Measurements from ENCODE around the gene NR4A1. TPM values are rescaled to one million over a fixed set of nuclear protein-coding genes. Genes with fewer than 3 reads are reported as not detected.

Gene NR4A1
- total RNA-seq, 1 experiment from 2014 or later, result 12.5 TPM

DNA sequence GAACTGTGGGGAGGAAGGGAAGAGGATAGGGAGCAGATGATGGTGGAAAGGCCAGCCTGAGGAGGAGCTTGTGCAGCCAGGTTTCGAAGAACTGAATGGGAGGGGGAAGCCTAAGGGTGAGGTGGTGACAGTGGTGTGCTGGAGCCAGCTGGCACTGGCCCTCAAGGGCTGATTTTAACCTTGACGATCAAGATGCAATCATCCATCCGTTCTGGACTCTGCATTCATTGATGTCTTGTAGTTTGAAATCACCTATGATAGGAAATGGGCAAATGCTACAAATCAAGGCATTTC, 15.8 kb downstream of the NR4A1 start:
- H3K4me3 ChIP-seq (ENCODE audit: low read depth, low read length, poor library complexity, severe bottlenecking), result no peak overlapping the region
- BruUV-seq (replicated peaks), result no TSS peak
- TF ChIP-seq EZH2 (IDR thresholded peaks at IDR 0.05; ENCODE audit: borderline replicate concordance, low read depth, low read length, poor library complexity, severe bottlenecking), result no peak
- TF ChIP-seq, protein P1, sequence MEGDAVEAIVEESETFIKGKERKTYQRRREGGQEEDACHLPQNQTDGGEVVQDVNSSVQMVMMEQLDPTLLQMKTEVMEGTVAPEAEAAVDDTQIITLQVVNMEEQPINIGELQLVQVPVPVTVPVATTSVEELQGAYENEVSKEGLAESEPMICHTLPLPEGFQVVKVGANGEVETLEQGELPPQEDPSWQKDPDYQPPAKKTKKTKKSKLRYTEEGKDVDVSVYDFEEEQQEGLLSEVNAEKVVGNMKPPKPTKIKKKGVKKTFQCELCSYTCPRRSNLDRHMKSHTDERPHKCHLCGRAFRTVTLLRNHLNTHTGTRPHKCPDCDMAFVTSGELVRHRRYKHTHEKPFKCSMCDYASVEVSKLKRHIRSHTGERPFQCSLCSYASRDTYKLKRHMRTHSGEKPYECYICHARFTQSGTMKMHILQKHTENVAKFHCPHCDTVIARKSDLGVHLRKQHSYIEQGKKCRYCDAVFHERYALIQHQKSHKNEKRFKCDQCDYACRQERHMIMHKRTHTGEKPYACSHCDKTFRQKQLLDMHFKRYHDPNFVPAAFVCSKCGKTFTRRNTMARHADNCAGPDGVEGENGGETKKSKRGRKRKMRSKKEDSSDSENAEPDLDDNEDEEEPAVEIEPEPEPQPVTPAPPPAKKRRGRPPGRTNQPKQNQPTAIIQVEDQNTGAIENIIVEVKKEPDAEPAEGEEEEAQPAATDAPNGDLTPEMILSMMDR (conservative IDR thresholded peaks at IDR 0.05; ENCODE audit: low read depth, low read length), result no peak
- no peaks in the 10 kb centered on the region for H3K27me3 ChIP-seq (replicated peaks; ENCODE audit: insufficient read depth, low read depth, low read length, poor library complexity)
- peaks cover 9% of the 10 kb centered on the region for H3K4me1 ChIP-seq (ENCODE audit: insufficient read depth, low read length, poor library complexity, severe bottlenecking)
- peaks cover 2% of the 10 kb centered on the region for H3K36me3 ChIP-seq (ENCODE audit: insufficient read depth, low read length, poor library complexity, severe bottlenecking)
- intact Hi-C loops (cut with micrococcal nuclease; ENCODE audit: unreplicated experiment), result no loop called here
- H3K27ac ChIP-seq (ENCODE audit: low read depth, low read length, poor library complexity, severe bottlenecking), result no peak overlapping the region
- DNase-seq (ENCODE audit: low spot score), result no peak
- no peaks in the 10 kb centered on the region for H3K9me3 ChIP-seq (ENCODE audit: low read depth, low read length, poor library complexity, severe bottlenecking)
- POLR2A ChIA-PET (ENCODE audit: low non-redundant PET), result no interaction called here
- CTCF ChIA-PET, result no interaction called here

DNA sequence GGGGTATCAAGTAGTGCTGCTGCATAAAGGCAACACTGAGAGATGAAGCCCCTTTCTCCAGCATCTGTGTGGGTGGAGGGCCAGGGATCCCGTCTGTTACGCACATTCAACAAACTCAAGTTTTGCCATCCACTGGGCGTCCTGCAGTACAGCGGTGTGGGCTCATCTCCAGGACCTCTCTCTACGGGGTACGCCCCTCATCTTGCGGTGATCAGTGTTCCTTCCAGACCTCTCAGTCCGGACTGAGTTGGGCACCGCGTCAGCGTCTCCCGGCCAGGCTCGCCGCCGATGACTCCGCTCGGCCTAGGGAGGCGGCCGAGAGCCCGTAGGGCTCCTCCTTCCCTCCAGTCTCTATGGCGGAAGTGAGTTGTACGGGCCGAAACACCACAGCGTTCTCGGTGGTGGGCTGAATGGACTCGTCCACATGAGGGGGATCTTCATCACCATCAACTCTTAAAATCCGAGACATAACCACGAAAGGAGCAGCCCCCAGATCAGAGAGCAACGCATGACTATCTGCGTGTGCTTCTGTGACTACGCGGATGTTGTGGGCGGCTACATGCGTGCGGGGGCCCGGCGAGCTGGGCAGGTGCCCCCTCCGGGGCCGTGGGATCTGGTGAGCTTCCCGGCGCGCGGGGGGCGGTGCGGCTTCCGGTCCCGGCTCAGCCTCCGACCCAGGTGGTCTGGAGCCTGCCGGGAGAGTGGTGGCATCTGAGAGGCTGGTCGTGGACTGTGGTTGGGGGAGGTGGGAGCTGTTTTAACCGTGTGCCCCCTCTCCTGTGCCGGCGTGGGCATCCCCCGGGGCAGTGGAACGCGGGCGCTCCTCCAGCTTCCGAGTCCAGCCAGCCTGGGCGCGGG, 18.3 kb downstream of the NR4A1 start, which contains the start of gene ATG101:
TSS of gene ATG101 (plus strand) at position 652 of the 858 bp plus-strand sequence. CDS start 3,673 bp downstream, outside the sequence.
- CTCF ChIA-PET, result interaction anchor here (0.6 to 1.1 kb wide), 10 partner anchors 11 to 285 kb away, joined by 3 to 8 read pairs (median 4); no protein-coding TSS in a partner anchor
- intact Hi-C loops (cut with micrococcal nuclease; ENCODE audit: unreplicated experiment), result loop anchor here (1.0 kb wide), 2 partner anchors 18 to 44 kb away; partner anchors contain the start of gene NR4A1
- no TSS peak for BruUV-seq (replicated peaks)

DNA sequence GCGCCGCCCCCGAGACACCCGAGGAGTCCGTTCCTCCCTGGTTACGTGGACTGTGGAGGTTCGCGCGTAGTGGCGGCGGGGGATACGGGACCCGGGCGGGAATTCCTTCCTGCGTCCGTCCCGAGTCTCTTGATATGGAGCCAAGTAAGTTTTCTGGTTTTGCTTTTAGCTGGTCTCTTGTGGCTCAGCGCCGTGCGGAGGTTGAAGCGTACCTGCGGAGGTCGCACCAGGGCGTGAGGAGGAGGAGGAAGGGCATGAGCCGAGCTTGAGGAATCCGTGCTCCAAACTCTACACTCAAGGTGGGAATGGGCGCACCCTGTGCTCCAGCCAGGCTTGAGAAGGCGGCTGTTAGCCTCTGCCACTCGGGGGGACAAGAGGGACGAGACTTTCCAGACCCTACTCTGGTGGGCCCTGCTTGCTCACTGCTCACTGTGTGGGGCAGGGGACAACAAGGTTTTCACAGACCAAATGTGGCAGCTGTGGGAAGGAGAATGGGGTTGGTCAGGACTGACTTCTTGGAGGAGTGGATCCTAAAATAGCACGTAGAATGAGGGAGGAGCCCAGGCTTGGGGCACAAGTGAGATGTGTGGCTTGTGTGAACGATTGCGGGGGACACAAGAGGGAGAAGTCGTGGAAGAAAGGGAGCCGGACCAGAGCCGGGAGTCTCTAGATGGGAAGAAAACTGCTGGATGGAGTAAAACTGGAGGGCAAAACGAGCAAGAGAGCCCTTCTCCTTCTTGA, 19.1 kb downstream of the NR4A1 start:
- BruUV-seq (replicated peaks), result TSS peak; percentile 77
- intact Hi-C loops (cut with micrococcal nuclease; ENCODE audit: unreplicated experiment), result loop anchor here (1.0 kb wide), 1 partner anchor 45 kb away; no protein-coding TSS in a partner anchor

More for the DNA sequence above, 18.3 kb downstream of the NR4A1 start, which contains the start of gene ATG101:
- H3K4me3 ChIP-seq (ENCODE audit: low read depth, low read length, poor library complexity, severe bottlenecking), result peak within 1 kb of the TSS; percentile 98
- no peaks in the 10 kb centered on the region for H3K27me3 ChIP-seq (replicated peaks; ENCODE audit: insufficient read depth, low read depth, low read length, poor library complexity)
- peak; percentile 97 for DNase-seq (ENCODE audit: low spot score)
- no peaks in the 10 kb centered on the region for H3K9me3 ChIP-seq (ENCODE audit: low read depth, low read length, poor library complexity, severe bottlenecking)
- no peak for TF ChIP-seq EZH2 (IDR thresholded peaks at IDR 0.05; ENCODE audit: borderline replicate concordance, low read depth, low read length, poor library complexity, severe bottlenecking)
- TF ChIP-seq, protein P1 (conservative IDR thresholded peaks at IDR 0.05; ENCODE audit: low read depth, low read length), result peak; percentile 92
- POLR2A ChIA-PET (ENCODE audit: low non-redundant PET), result interaction anchor here (0.6 to 0.7 kb wide), 2 partner anchors 24 to 108 kb away, joined by 3 to 5 read pairs; no protein-coding TSS in a partner anchor
- H3K27ac ChIP-seq (ENCODE audit: low read depth, low read length, poor library complexity, severe bottlenecking), result peak within 1 kb of the TSS; percentile 100
- peaks cover 9% of the 10 kb centered on the region for H3K4me1 ChIP-seq (ENCODE audit: insufficient read depth, low read length, poor library complexity, severe bottlenecking)
- H3K36me3 ChIP-seq (ENCODE audit: insufficient read depth, low read length, poor library complexity, severe bottlenecking), result peaks cover 14% of the 10 kb centered on the region

More for the DNA sequence above, 19.1 kb downstream of the NR4A1 start:
- POLR2A ChIA-PET (ENCODE audit: low non-redundant PET), result interaction anchor here (0.7 kb wide), 1 partner anchor 108 kb away, joined by 3 read pairs; no protein-coding TSS in a partner anchor
- DNase-seq (ENCODE audit: low spot score), result no peak
- H3K27ac ChIP-seq (ENCODE audit: low read depth, low read length, poor library complexity, severe bottlenecking), result peak overlapping the region; percentile 100
- no peak for TF ChIP-seq EZH2 (IDR thresholded peaks at IDR 0.05; ENCODE audit: borderline replicate concordance, low read depth, low read length, poor library complexity, severe bottlenecking)
- TF ChIP-seq, protein P1 (conservative IDR thresholded peaks at IDR 0.05; ENCODE audit: low read depth, low read length), result no peak
- peak overlapping the region; percentile 98 for H3K4me3 ChIP-seq (ENCODE audit: low read depth, low read length, poor library complexity, severe bottlenecking)
- peaks cover 9% of the 10 kb centered on the region for H3K4me1 ChIP-seq (ENCODE audit: insufficient read depth, low read length, poor library complexity, severe bottlenecking)
- H3K9me3 ChIP-seq (ENCODE audit: low read depth, low read length, poor library complexity, severe bottlenecking), result no peaks in the 10 kb centered on the region
- no peaks in the 10 kb centered on the region for H3K27me3 ChIP-seq (replicated peaks; ENCODE audit: insufficient read depth, low read depth, low read length, poor library complexity)
- CTCF ChIA-PET, result interaction anchor here (0.6 to 1.1 kb wide), 2 partner anchors 45 to 66 kb away, joined by 4 to 5 read pairs; no protein-coding TSS in a partner anchor
- peaks cover 21% of the 10 kb centered on the region for H3K36me3 ChIP-seq (ENCODE audit: insufficient read depth, low read length, poor library complexity, severe bottlenecking)

Measured in A673 (cell line).